SK-N-SH (cell line): ENCODE data around the gene AK5.

ENCODE experiments used
- CTCF ChIP-seq: fragments of 200-600 bp; sonication (generic); IDR thresholded peaks from 2 replicates; pipeline ENCODE4 v1.6.1; 2017; ENCODE audit warnings: antibody characterized with exemption, mild to moderate bottlenecking, moderate library complexity
- GABPA ChIP-seq: IDR thresholded peaks from 2 replicates; pipeline ENCODE4 v1.4.0; 2012; ENCODE audit warnings: low read depth, mild to moderate bottlenecking
- RCOR1 ChIP-seq: fragments of 150-350 bp; IDR thresholded peaks from 2 replicates; pipeline ENCODE4 v1.6.1; 2017; ENCODE audit warnings: antibody characterized with exemption, low read length
- YY1 ChIP-seq: IDR thresholded peaks from 2 replicates; pipeline ENCODE4 v1.4.0; 2012; ENCODE audit warnings: low read depth, mild to moderate bottlenecking

GRCh38 chr1:77504986-77505385 lies 223.2 kb downstream of the AK5 start:
- TF ChIP-seq CTCF, result no peak
- TF ChIP-seq YY1, result no peak
- TF ChIP-seq GABPA, result no peak
- TF ChIP-seq RCOR1, result no peak
